Mucosa of stomach (tissue), 1 donor: ENCODE measurements around the gene CYP1A2.

ENCODE experiments used
- H3K27me3 ChIP-seq: one replicate; pipeline ENCODE4 v1.7.0; 2013; ENCODE audit warnings: mild to moderate bottlenecking, low read length; ENCODE audit not compliant: control insufficient read depth, insufficient read depth
- H3K36me3 ChIP-seq: one replicate; pipeline ENCODE4 v1.7.0; 2013; ENCODE audit warnings: low read length; ENCODE audit not compliant: control insufficient read depth, insufficient read depth
- H3K4me1 ChIP-seq: one replicate; pipeline ENCODE4 v1.7.0; 2013; ENCODE audit warnings: mild to moderate bottlenecking, low read length; ENCODE audit not compliant: control insufficient read depth, insufficient read depth
- H3K4me3 ChIP-seq: one replicate; pipeline ENCODE4 v1.7.0; 2013; ENCODE audit warnings: low read length
- H3K9ac ChIP-seq: one replicate; pipeline ENCODE4 v1.7.0; 2013; ENCODE audit warnings: mild to moderate bottlenecking, low read length, moderate library complexity
- H3K9me3 ChIP-seq: one replicate; pipeline ENCODE4 v1.7.0; 2013; ENCODE audit warnings: mild to moderate bottlenecking, low read length, moderate library complexity; ENCODE audit not compliant: control insufficient read depth
- donor health status: Pancreatic carcinoma.

The CYP1A2 gene

DNA sequence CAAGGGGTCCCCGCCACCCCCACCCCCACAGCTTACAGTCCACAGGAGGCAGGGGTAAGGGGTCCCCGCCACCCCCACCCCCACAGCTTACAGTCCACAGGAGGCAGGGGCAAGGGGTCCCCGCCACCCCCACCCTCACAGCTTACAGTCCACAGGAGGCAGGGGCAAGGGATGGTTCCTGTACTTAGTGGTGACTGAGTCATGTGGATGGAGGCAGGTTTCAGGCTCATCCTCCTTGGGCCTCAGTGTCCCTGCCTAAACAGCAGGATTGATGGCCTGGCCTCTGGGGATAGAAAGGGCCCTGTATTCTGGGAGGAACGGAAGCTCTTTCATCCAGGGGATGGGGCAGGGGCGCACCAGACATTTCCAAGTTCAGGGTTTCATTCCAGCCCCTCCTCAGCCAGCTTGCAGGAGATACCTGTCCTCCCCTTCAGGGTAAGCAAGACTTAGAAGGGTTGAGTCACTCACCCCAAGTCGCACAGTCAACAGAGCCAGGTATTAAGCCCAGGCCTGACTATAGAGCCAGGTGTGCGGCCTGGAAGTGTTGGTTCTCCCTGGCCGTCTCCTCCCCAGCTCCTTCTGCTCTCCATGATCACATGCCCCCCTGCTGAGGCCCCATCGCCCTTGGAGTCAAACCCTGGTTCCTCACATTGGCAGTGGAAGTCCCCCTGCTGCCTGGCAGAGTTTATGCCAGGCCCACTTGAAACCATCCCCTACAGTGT, 45.8 kb downstream of the CYP1A2 start:
- no peaks in the 10 kb centered on the region for H3K9me3 ChIP-seq
- H3K27me3 ChIP-seq: no peaks in the 10 kb centered on the region
- peaks cover 5% of the 10 kb centered on the region for H3K36me3 ChIP-seq
- no peak overlapping the region for H3K4me3 ChIP-seq
- H3K9ac ChIP-seq: no peak overlapping the region
- H3K4me1 ChIP-seq: peaks cover 60% of the 10 kb centered on the region

DNA sequence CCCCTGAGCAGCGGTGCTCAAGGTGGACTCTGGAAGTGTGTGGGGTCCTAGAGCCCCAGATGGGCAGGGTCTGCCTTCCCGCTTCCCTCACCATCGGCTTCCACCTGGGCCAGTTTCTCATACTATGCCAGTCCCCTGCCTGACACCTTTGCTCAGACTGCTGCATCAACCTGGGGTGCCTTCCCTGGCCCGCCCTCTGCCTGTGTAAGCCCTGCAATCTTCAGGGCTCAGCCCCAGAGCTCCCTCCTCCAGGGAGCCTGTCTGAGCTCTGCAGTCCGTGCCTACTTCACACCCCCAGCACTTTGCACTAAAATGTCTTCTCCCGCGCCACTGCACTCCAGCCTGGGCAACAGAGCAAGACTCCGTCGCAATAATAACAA, 46.3 kb downstream of the CYP1A2 start:
- Histone ChIP-seq H3K36me3 (peaks cover 8% of the 10 kb centered on the region), H3K27me3 (no peaks in the 10 kb centered on the region), H3K4me1 (peaks cover 60% of the 10 kb centered on the region), H3K9me3 (no peaks in the 10 kb centered on the region), H3K4me3 (no peak overlapping the region), H3K9ac (no peak overlapping the region)

DNA sequence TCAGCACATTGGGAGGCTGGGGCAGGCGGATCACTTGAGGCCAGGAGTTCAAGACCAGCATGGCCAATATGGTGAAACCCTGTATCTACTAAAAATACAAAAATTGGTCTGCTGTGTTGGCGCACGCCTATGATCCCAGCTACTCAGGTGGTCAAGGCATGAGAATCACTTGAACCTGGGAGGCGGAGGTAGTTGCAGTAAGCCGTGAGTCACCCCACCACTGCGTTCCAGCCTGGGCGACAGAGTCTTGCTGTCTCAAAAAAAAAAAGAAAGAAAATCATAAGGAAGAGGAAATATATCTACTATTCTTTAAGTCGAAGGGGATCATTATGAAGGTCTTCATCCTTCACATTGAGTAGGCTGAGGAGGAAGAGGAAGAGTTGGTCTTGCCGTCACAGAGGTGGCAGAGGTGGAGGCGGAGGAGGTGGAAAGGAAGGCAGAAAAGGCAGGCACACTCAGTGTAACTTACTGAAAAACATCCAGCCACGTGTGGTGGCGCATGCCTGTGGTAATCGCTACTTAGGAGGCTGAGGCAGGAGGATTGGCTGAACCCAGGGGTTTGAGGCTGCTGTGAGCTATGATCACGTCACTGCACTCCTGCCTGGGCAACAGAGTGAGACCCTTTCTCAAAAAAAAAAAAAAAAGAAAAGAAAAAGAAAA, 47.5 kb downstream of the CYP1A2 start:
- no peaks in the 10 kb centered on the region for H3K9me3 ChIP-seq
- peaks cover 8% of the 10 kb centered on the region for H3K36me3 ChIP-seq
- no peaks in the 10 kb centered on the region for H3K27me3 ChIP-seq
- no peak overlapping the region for H3K9ac ChIP-seq
- H3K4me1 ChIP-seq: peaks cover 57% of the 10 kb centered on the region
- no peak overlapping the region for H3K4me3 ChIP-seq

DNA sequence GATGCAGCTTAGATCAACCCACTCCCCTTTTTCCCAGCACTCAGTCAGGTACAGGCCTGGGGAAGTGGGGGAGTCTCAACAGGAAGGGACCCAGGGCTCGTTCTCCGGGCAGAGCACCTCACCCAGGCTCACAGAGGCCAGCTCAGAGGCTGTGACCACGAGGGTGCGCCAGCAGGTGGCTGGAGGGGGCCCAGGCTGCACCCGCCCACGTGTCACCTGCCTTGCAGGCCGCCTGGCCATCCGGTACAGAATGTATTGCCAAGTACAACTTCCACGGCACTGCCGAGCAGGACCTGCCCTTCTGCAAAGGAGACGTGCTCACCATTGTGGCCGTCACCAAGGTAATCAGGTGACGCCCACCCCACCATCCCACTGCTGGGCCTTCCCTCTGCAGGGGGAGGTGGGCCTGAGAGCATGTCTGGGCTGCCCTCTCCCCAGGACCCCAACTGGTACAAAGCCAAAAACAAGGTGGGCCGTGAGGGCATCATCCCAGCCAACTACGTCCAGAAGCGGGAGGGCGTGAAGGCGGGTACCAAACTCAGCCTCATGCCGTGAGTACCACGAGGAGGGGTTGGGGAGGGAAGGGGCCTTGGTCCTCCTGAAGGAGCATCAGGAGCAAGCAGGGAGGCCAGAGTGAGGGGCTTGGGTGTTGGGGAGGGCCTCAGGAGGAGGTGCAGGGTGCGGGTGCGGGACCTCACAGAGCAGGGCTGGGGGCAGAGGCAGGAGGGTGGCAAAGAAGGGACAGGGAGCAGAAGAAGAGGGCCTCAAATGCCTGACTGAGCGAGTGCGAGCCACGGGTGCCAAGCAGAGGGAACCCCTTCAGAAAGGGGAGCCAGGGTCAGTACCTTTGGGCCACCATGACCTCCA, 50.0 kb downstream of the CYP1A2 start:
- H3K27me3 ChIP-seq: no peaks in the 10 kb centered on the region
- H3K9me3 ChIP-seq: no peaks in the 10 kb centered on the region
- peaks cover 38% of the 10 kb centered on the region for H3K4me1 ChIP-seq
- H3K9ac ChIP-seq: peak overlapping the region; percentile 5
- H3K4me3 ChIP-seq: no peak overlapping the region
- peaks cover 8% of the 10 kb centered on the region for H3K36me3 ChIP-seq

DNA sequence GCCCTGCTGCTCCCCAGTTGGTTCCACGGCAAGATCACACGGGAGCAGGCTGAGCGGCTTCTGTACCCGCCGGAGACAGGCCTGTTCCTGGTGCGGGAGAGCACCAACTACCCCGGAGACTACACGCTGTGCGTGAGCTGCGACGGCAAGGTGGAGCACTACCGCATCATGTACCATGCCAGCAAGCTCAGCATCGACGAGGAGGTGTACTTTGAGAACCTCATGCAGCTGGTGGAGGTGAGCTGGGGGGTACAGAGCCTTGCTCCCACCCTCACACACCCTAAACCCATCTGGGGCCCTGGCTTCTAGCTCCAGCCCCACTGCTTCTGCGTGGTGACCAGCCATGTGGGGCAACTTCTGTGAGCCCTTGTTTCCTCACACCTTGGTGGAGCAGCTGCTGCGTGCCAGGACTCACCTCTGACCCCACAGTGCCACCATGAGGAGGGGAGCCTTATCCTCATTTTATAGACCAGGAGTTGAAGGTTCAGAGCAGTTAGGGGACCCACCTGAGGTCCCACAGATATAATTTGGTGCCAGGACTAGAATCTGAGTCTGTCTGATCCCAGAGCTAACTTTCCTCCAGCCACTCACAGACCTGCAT, 50.7 kb downstream of the CYP1A2 start:
- Histone ChIP-seq H3K27me3 (no peaks in the 10 kb centered on the region), H3K4me3 (no peak overlapping the region), H3K9ac (no peak overlapping the region), H3K9me3 (no peaks in the 10 kb centered on the region), H3K36me3 (peaks cover 8% of the 10 kb centered on the region), H3K4me1 (peaks cover 36% of the 10 kb centered on the region)

DNA sequence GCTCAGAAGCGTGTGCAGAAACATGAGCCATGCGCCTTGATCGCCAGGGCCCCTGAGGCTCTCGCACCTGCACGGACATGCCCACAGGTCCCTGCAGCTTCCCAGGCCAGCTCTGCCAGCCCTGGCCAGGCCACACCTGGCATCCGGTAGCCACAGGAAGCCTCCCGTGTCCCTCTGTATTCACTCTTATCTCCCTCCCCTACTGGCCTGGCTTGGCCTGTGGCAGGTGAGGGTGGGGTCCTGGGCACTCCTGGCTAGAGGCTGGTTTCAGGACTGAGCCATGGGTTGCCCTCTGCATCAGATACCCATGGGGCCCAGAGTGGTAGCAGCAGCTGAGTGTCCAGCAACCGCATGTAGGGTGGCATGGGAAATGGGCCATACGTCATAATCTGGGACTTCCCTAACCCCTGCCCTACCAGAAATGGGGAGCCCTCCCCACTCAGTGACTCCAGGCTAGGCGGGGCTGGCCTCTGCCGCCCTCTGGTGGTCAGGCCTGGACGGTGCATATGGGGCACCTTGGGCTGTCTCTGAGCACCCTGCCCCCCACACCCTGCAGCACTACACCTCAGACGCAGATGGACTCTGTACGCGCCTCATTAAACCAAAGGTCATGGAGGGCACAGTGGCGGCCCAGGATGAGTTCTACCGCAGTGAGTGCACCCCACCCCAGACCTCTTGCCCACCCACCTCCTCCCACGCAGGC, 51.4 kb downstream of the CYP1A2 start:
- Histone ChIP-seq H3K4me1 (peaks cover 35% of the 10 kb centered on the region), H3K36me3 (peaks cover 8% of the 10 kb centered on the region), H3K9ac (no peak overlapping the region)

DNA sequence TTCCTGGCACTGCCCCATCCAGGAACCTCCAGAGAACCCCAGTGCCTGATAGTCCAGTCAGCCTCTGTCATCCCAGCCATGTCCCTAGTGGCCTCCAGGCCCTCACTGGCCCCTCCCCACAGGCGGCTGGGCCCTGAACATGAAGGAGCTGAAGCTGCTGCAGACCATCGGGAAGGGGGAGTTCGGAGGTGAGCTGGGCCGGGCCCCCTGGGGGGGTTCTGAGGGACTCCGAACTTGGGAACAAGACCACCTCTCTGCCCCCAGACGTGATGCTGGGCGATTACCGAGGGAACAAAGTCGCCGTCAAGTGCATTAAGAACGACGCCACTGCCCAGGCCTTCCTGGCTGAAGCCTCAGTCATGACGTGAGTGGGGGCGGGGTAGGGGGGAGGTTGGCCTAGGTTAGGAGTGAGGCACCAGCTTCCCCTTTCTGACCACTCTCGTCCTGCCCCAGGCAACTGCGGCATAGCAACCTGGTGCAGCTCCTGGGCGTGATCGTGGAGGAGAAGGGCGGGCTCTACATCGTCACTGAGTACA, 52.0 kb downstream of the CYP1A2 start:
- no peaks in the 10 kb centered on the region for H3K9me3 ChIP-seq
- H3K4me3 ChIP-seq: no peak overlapping the region
- H3K36me3 ChIP-seq: peaks cover 8% of the 10 kb centered on the region
- no peak overlapping the region for H3K9ac ChIP-seq
- H3K27me3 ChIP-seq: no peaks in the 10 kb centered on the region
- H3K4me1 ChIP-seq: peaks cover 30% of the 10 kb centered on the region

More for the DNA sequence above, 51.4 kb downstream of the CYP1A2 start:
- H3K4me3 ChIP-seq: no peak overlapping the region
- no peaks in the 10 kb centered on the region for H3K9me3 ChIP-seq
- no peaks in the 10 kb centered on the region for H3K27me3 ChIP-seq

DNA sequence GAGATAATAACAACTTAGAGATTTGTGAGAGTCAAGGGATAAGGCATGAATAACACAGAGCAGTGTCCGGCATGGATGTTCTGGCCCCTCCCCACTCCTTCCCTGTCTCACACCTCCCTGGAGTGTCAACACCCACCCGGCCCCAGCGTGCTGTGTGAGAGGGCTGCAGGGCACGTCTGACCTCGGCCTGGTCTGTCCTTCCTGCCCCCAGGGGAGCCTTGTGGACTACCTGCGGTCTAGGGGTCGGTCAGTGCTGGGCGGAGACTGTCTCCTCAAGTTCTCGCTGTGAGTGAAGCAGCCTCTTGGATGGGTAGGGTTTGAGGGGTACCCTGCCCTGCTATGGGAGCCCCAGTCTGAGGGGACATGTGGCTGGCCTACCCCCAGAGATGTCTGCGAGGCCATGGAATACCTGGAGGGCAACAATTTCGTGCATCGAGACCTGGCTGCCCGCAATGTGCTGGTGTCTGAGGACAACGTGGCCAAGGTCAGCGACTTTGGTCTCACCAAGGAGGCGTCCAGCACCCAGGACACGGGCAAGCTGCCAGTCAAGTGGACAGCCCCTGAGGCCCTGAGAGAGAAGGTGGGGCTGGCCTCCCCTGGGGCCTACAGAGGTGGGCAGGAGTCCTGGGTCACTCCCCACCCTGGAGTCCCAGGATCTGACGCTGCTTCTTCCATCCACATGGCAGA, 52.8 kb downstream of the CYP1A2 start:
- Histone ChIP-seq H3K27me3 (no peaks in the 10 kb centered on the region), H3K4me3 (no peak overlapping the region), H3K4me1 (peaks cover 30% of the 10 kb centered on the region), H3K9me3 (no peaks in the 10 kb centered on the region), H3K9ac (no peak overlapping the region), H3K36me3 (peaks cover 8% of the 10 kb centered on the region)

DNA sequence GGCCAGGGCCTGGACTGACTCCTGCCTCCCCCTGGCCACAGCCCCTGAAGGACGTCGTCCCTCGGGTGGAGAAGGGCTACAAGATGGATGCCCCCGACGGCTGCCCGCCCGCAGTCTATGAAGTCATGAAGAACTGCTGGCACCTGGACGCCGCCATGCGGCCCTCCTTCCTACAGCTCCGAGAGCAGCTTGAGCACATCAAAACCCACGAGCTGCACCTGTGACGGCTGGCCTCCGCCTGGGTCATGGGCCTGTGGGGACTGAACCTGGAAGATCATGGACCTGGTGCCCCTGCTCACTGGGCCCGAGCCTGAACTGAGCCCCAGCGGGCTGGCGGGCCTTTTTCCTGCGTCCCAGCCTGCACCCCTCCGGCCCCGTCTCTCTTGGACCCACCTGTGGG, 53.6 kb downstream of the CYP1A2 start:
- H3K36me3 ChIP-seq: peaks cover 8% of the 10 kb centered on the region
- H3K4me3 ChIP-seq: no peak overlapping the region
- H3K27me3 ChIP-seq: no peaks in the 10 kb centered on the region
- H3K9ac ChIP-seq: no peak overlapping the region
- H3K9me3 ChIP-seq: no peaks in the 10 kb centered on the region
- H3K4me1 ChIP-seq: peaks cover 30% of the 10 kb centered on the region

DNA sequence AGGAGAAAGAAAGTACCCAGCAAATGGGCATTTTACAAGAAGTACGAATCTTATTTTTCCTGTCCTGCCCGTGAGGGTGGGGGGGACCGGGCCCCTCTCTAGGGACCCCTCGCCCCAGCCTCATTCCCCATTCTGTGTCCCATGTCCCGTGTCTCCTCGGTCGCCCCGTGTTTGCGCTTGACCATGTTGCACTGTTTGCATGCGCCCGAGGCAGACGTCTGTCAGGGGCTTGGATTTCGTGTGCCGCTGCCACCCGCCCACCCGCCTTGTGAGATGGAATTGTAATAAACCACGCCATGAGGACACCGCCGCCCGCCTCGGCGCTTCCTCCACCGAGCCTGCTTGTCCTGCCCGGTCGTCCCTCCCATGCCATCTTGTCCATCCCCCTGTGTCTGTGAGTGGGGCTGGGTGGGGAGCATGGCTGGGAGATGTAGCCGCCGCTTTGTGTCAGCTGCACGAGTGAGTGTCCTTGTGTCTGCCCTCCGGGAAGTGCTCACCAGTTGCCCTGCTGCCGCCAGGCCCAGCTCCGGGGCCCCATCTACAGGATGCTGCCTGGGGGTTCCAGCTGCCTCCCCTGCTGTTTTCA, 54.3 kb downstream of the CYP1A2 start:
- Histone ChIP-seq H3K36me3 (peaks cover 8% of the 10 kb centered on the region), H3K9ac (no peak overlapping the region), H3K4me1 (peaks cover 28% of the 10 kb centered on the region), H3K27me3 (no peaks in the 10 kb centered on the region), H3K4me3 (no peak overlapping the region), H3K9me3 (no peaks in the 10 kb centered on the region)
